ENCODE measurements around the gene LYPD6. TPM values are rescaled to one million over a fixed set of nuclear protein-coding genes. Genes with fewer than 3 reads are reported as not detected.

The LYPD6 gene
- polyA plus RNA-seq, 1 of the 3 experiments (the other 2 are of a cell fraction) = 8.1 TPM

DNA sequence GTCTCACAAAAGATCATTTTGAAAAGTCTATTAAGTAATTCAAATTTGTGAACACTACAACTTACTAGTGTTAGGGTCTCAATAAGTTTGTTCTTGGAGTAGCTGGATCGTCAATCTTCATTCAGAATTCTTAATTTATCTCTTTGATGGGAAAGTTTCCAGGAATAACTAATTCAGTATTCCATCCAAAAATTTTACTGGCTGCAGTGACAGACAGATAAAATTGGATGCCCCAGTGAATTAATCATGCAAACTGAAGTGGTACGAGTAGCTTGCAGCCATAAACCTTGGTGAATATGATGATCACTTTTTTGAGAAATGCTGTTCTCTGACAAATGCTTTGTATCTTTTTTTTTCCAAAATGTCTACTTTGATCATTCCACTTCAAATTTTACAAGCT lies 112.8 kb downstream of the LYPD6 start:
- ChIA-PET POLR2A (no interaction called here), CTCF (no interaction called here)
- no peaks in the 10 kb centered on the region for H3K9me2 ChIP-seq
- no peaks in the 10 kb centered on the region for H3K79me2 ChIP-seq (ENCODE audit: insufficient read depth)
- no peaks in the 10 kb centered on the region for H3K27me3 ChIP-seq (ENCODE audit: insufficient read depth)
- H4K20me1 ChIP-seq (ENCODE audit: insufficient read depth) = no peaks in the 10 kb centered on the region
- peaks cover 0 to 4% of the 10 kb centered on the region in 2 experiments for H3K36me3 ChIP-seq (replicated peaks in 1 of 2; ENCODE audit: control insufficient read depth in 1 of 2, insufficient read depth in 2 of 2, low read length in 1 of 2)
- H3K9ac ChIP-seq = no peak overlapping the region
- H3K27ac ChIP-seq (ENCODE audit: low read depth in 2 of 2, low read length in 1 of 2) = no peak overlapping the region
- no peaks in the 10 kb centered on the region for H3F3A ChIP-seq (replicated peaks; ENCODE audit: insufficient read depth)
- no peak overlapping the region for H3K4me3 ChIP-seq (ENCODE audit: low read depth in 2 of 2, low read length in 1 of 2)
- H3K4me1 ChIP-seq (ENCODE audit: control insufficient read depth in 1 of 2, insufficient read depth in 2 of 2, low read depth in 1 of 2, low read length in 1 of 2) = peaks cover 0 to 16% of the 10 kb centered on the region in 2 experiments; a peak in 3 of 4 replicates
- H3K9me3 ChIP-seq = no peaks in the 10 kb centered on the region
- TF ChIP-seq, protein P1, sequence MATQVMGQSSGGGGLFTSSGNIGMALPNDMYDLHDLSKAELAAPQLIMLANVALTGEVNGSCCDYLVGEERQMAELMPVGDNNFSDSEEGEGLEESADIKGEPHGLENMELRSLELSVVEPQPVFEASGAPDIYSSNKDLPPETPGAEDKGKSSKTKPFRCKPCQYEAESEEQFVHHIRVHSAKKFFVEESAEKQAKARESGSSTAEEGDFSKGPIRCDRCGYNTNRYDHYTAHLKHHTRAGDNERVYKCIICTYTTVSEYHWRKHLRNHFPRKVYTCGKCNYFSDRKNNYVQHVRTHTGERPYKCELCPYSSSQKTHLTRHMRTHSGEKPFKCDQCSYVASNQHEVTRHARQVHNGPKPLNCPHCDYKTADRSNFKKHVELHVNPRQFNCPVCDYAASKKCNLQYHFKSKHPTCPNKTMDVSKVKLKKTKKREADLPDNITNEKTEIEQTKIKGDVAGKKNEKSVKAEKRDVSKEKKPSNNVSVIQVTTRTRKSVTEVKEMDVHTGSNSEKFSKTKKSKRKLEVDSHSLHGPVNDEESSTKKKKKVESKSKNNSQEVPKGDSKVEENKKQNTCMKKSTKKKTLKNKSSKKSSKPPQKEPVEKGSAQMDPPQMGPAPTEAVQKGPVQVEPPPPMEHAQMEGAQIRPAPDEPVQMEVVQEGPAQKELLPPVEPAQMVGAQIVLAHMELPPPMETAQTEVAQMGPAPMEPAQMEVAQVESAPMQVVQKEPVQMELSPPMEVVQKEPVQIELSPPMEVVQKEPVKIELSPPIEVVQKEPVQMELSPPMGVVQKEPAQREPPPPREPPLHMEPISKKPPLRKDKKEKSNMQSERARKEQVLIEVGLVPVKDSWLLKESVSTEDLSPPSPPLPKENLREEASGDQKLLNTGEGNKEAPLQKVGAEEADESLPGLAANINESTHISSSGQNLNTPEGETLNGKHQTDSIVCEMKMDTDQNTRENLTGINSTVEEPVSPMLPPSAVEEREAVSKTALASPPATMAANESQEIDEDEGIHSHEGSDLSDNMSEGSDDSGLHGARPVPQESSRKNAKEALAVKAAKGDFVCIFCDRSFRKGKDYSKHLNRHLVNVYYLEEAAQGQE (IDR thresholded peaks at IDR 0.05; ENCODE audit: low read depth, low read length) = no peak
- TF ChIP-seq RXRA (IDR thresholded peaks at IDR 0.05; ENCODE audit: borderline replicate concordance, low read depth) (no peak), NRF1 (IDR thresholded peaks at IDR 0.05; ENCODE audit: low read depth, low read length) (no peak), GATA2 (CRISPR knock-in tag; IDR thresholded peaks at IDR 0.05) (no peak), ELF1 (IDR thresholded peaks at IDR 0.05) (no peak), YY1 (IDR thresholded peaks at IDR 0.05; ENCODE audit: low read depth) (no peak), SIN3A (IDR thresholded peaks at IDR 0.05; ENCODE audit: borderline replicate concordance, low read depth, low read length) (no peak)
- TF ChIP-seq, protein P2, sequence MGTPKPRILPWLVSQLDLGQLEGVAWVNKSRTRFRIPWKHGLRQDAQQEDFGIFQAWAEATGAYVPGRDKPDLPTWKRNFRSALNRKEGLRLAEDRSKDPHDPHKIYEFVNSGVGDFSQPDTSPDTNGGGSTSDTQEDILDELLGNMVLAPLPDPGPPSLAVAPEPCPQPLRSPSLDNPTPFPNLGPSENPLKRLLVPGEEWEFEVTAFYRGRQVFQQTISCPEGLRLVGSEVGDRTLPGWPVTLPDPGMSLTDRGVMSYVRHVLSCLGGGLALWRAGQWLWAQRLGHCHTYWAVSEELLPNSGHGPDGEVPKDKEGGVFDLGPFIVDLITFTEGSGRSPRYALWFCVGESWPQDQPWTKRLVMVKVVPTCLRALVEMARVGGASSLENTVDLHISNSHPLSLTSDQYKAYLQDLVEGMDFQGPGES (IDR thresholded peaks at IDR 0.05; ENCODE audit: low read depth, low read length) = no peak
- TF ChIP-seq, protein P3, sequence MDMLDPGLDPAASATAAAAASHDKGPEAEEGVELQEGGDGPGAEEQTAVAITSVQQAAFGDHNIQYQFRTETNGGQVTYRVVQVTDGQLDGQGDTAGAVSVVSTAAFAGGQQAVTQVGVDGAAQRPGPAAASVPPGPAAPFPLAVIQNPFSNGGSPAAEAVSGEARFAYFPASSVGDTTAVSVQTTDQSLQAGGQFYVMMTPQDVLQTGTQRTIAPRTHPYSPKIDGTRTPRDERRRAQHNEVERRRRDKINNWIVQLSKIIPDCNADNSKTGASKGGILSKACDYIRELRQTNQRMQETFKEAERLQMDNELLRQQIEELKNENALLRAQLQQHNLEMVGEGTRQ (IDR thresholded peaks at IDR 0.05; ENCODE audit: borderline replicate concordance, low read depth, low read length) = no peak
- no peak overlapping the region for H3K4me2 ChIP-seq
- 73% methylated on average over 2 of the region's 2 CpGs for WGBS (ENCODE audit: low lambda C conversion rate)
- H2AFZ ChIP-seq (ENCODE audit: low read depth) = no peak overlapping the region
- no peak for DNase-seq

DNA sequence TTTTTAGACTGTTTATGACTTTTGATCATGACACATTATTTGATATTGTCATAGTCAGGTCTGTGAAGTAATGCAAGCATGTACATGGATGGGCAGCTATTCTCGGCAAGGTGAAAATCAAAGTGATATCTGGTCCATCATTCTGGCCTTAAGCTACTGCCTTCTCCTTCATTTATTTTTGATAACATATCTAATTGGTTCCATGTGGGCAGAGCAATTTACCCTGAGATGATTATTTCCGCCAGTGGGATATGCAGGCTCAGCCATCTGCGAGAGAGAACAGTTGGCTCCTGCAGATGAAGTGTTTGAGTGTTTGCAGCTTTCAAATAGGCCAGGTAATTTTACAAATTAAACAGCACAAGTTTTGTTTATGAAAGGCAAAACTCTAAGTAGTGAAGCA lies 116.4 kb downstream of the LYPD6 start:
- no peaks in the 10 kb centered on the region for H3K79me2 ChIP-seq (ENCODE audit: insufficient read depth)
- no peaks in the 10 kb centered on the region for H4K20me1 ChIP-seq (ENCODE audit: insufficient read depth)
- H3K9me3 ChIP-seq = no peaks in the 10 kb centered on the region
- ChIA-PET CTCF (interaction anchor here (0.8 to 1.5 kb wide), 5 partner anchors 17 to 430 kb away, joined by 3 to 8 read pairs (median 3); no protein-coding TSS in a partner anchor), POLR2A (no interaction called here)
- H3K27ac ChIP-seq (ENCODE audit: low read depth in 2 of 2, low read length in 1 of 2) = peak overlapping the region in 1 of 2 experiments; percentile 69; a peak in 1 of 4 replicates
- H3K4me3 ChIP-seq (ENCODE audit: low read depth in 2 of 2, low read length in 1 of 2) = no peak overlapping the region
- no peaks in the 10 kb centered on the region for H3K9me2 ChIP-seq
- H3K4me1 ChIP-seq (ENCODE audit: control insufficient read depth in 1 of 2, insufficient read depth in 2 of 2, low read depth in 1 of 2, low read length in 1 of 2) = peaks cover 0 to 12% of the 10 kb centered on the region in 2 experiments; a peak in 3 of 4 replicates
- no peak overlapping the region for H3K4me2 ChIP-seq
- H3K9ac ChIP-seq = no peak overlapping the region
- WGBS (ENCODE audit: low lambda C conversion rate) = 83% methylated on average over 3 of the region's 3 CpGs
- no peak overlapping the region for H2AFZ ChIP-seq (ENCODE audit: low read depth)
- H3K36me3 ChIP-seq (replicated peaks in 1 of 2; ENCODE audit: control insufficient read depth in 1 of 2, insufficient read depth in 2 of 2, low read length in 1 of 2) = peaks cover 0 to 12% of the 10 kb centered on the region in 2 experiments
- no peaks in the 10 kb centered on the region for H3K27me3 ChIP-seq (ENCODE audit: insufficient read depth)
- H3F3A ChIP-seq (replicated peaks; ENCODE audit: insufficient read depth) = no peaks in the 10 kb centered on the region
- peak; percentile 68 for DNase-seq
- TF ChIP-seq, protein P4, sequence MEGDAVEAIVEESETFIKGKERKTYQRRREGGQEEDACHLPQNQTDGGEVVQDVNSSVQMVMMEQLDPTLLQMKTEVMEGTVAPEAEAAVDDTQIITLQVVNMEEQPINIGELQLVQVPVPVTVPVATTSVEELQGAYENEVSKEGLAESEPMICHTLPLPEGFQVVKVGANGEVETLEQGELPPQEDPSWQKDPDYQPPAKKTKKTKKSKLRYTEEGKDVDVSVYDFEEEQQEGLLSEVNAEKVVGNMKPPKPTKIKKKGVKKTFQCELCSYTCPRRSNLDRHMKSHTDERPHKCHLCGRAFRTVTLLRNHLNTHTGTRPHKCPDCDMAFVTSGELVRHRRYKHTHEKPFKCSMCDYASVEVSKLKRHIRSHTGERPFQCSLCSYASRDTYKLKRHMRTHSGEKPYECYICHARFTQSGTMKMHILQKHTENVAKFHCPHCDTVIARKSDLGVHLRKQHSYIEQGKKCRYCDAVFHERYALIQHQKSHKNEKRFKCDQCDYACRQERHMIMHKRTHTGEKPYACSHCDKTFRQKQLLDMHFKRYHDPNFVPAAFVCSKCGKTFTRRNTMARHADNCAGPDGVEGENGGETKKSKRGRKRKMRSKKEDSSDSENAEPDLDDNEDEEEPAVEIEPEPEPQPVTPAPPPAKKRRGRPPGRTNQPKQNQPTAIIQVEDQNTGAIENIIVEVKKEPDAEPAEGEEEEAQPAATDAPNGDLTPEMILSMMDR (IDR thresholded peaks at IDR 0.05) = no peak
- TF ChIP-seq TAF1 (IDR thresholded peaks at IDR 0.05; ENCODE audit: borderline replicate concordance, low read depth, low read length) (no peak), MEF2A (IDR thresholded peaks at IDR 0.05; ENCODE audit: borderline replicate concordance, low read depth) (no peak), SMC3 (IDR thresholded peaks at IDR 0.05; ENCODE audit: low read depth, low read length) (no peak), RFX5 (IDR thresholded peaks at IDR 0.05; ENCODE audit: low read length) (no peak), FOXJ3 (CRISPR knock-in tag; IDR thresholded peaks at IDR 0.05) (no peak), GATA2 (CRISPR knock-in tag; IDR thresholded peaks at IDR 0.05) (peak; percentile 97), TEAD4 (IDR thresholded peaks at IDR 0.05; ENCODE audit: borderline replicate concordance, insufficient read depth) (no peak), ELF1 (IDR thresholded peaks at IDR 0.05) (no peak), FOXM1 (IDR thresholded peaks at IDR 0.05; ENCODE audit: low read depth) (no peak), YY1 (IDR thresholded peaks at IDR 0.05; ENCODE audit: low read depth) (no peak)
- TF ChIP-seq, protein P2 (IDR thresholded peaks at IDR 0.05; ENCODE audit: low read depth, low read length) = no peak
- TF ChIP-seq, protein P3 (IDR thresholded peaks at IDR 0.05; ENCODE audit: borderline replicate concordance, low read depth, low read length) = no peak
